Activated CD4-positive, alpha-beta T cell treated with anti-CD3 and anti-CD28 coated beads, Interleukin-2, Interleukin-4, amounts not matched to agents 100 ng/mL and 50 ng/mL, durations not matched to agents 16 hours and 8 hours (primary cell): Measurements from ENCODE around the gene GLI2.

Experiments
- DNase-seq: peaks from one replicate; pipeline ENCODE4 v3.0.0-alpha.2; 2020; ENCODE audit warnings: low spot score

The GLI2 gene

GRCh38 chr2:120770641-120771040 lies 35.0 kb downstream of the GLI2 start:
- DNase-seq = no peak

DNA sequence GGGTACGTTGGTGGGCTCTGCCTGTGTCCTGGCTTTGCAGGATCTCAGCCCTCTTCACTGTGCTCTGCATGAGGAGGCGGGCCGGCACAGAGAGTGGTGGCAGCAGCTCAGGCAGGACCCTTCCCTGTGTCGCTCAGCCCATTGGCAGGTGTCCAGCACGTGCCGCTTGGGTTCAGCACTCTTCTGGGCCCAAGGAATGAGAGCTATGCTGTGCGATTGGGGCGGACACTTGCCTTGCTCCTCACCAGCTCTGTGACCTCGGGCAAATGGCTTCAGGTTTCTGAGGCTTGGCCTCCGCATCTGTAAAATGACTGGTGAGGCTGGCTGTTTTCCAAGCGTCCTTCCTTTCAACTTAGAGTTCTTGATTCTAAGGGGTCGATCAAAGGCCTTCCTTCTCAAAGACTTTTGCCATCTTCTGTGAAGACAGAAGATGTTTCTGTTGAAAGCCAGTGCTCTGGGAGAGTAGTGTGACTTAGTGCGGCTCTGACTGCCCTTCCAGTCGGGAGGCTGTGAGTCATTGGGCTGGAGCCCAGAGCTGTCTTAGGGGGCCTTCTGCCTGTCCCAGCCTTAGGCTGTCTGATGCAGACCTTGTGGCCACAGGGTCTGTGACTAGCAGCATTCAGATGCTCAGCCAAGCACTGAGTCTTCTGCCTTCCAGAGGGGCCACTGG lies 35.6 kb downstream of the GLI2 start:
- DNase-seq = no peak

- DNase-seq = no peak
These were observed 36.1 kb downstream of the GLI2 start for GRCh38 chr2:120771781-120772208.

GRCh38 chr2:120772261-120772660 lies 36.6 kb downstream of the GLI2 start:
- no peak for DNase-seq

- no peak for DNase-seq
These were observed 37.6 kb downstream of the GLI2 start for GRCh38 chr2:120773186-120773800.

GRCh38 chr2:120774557-120775160 lies 39.0 kb downstream of the GLI2 start:
- DNase-seq = no peak

DNA sequence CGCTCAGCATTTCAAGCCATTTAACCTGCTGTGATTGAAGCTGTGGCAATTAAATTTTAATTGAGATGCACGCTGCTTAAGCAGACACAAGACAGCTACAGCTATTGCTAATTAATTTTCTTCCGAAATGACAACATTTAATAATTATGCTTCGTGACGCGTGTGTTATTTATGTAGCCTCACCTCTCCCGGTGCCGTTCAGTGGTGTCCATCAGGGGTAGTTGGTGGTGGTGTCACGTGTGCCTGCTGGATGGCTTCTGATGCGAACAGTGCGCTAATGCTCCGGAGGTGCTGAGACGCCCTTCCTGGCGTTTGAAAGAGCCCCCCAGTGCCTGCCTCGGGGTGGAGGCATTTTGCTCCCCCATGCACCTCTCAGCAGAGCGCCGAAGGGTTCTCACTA lies 39.5 kb downstream of the GLI2 start:
- DNase-seq = no peak

GRCh38 chr2:120775801-120776589 lies 40.3 kb downstream of the GLI2 start:
- DNase-seq = no peak

DNA sequence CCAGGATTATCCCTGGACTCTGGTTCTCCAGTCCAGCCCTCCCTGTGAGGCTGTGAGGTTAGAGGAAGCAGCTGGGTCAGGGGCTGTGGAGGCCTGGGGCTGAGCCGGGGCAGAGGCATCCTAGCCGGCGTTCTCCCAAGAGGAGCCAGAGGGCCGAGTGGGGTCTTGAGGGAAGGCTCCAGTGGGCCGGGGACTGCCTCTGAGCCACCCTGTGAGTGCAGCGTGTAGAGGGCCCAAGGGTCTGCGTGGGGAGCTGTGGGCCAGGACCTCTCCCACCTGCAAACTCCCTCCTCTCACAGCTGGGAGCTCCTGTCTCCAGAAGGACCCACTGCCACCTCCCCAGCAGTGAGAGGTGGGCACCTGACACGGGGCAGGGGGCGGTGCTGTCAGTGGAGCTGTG lies 41.0 kb downstream of the GLI2 start:
- DNase-seq = no peak

GRCh38 chr2:120777170-120777751 lies 41.6 kb downstream of the GLI2 start:
- no peak for DNase-seq

- no peak for DNase-seq
These were observed 42.1 kb downstream of the GLI2 start for GRCh38 chr2:120777787-120778186.

DNA sequence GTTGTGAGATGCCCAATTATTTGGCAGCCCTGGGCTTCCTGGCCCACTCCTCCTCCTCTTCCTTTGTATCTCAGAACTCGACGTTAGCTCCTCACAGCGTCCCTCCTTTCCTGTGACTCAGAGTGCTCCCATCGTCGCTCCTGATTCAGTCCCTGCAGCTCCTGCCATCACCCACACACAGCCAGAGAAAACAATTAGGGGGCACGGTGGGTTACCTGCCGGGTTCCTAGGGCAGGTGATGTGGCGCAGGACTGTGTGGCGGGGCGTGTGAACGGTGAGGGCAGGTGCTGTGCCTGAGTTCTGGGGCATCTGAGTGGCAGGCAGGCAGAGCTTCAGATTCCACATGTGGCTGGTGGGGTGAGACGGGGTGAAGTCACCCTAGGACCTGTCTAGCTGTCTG lies 42.6 kb downstream of the GLI2 start:
- DNase-seq = no peak

- no peak for DNase-seq
These were observed 44.2 kb downstream of the GLI2 start for GRCh38 chr2:120779781-120780283.

GRCh38 chr2:120780402-120780801 lies 44.7 kb downstream of the GLI2 start:
- no peak for DNase-seq

GRCh38 chr2:120783371-120783791 lies 47.7 kb downstream of the GLI2 start:
- DNase-seq = no peak

DNA sequence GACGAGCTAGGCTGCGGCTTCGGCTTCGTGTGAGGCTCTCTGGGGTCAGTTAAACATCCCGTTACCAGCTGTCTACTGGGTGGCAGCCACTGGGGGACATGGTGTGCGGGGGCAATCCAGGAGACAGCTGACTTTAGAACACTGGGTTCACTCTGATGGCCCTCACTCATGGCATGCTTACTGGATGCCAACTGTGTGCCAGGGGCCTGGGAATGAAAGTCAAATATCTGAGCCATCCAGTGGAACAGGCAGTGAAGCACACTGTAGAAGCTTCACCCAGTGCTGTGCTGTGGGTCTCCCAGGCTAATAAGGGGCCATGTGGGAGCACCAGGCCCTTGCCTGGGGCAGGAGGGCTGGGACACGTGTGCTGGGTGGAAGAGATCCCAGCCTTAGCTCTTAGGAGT lies 48.3 kb downstream of the GLI2 start:
- no peak for DNase-seq
